ENCODE results near the gene TP73. TPM values are rescaled to one million over a fixed set of nuclear protein-coding genes. Genes with fewer than 3 reads are reported as not detected.

Gene TP73
- total and polyA plus RNA-seq, 2 experiments from 2014 or later, result not detected

GRCh38 chr1:3762151-3762872 is 110.0 kb downstream of the TP73 start:
- Histone ChIP-seq H3K4me3 (no peak overlapping the region), H3K9ac (no peak overlapping the region), H4K20me1 (ENCODE audit: insufficient read depth) (no peaks in the 10 kb centered on the region), H3F3A (ENCODE audit: insufficient read depth) (no peaks in the 10 kb centered on the region), H3K27ac (no peak overlapping the region), H3K36me3 (ENCODE audit: low read depth) (no peaks in the 10 kb centered on the region), H3K4me1 (ENCODE audit: insufficient read depth) (no peaks in the 10 kb centered on the region), H3K9me2 (ENCODE audit: insufficient read depth) (no peaks in the 10 kb centered on the region), H3K4me2 (ENCODE audit: unreplicated experiment) (no peak overlapping the region), H3K27me3 (replicated peaks; ENCODE audit: insufficient read depth) (peaks cover 10% of the 10 kb centered on the region; the same call in 1 of the 2 replicates), H3K79me2 (ENCODE audit: insufficient read depth) (no peaks in the 10 kb centered on the region), H3K9me3 (ENCODE audit: low read depth) (no peaks in the 10 kb centered on the region), H2AFZ (no peak overlapping the region)
- TF ChIP-seq EZH2phosphoT487 (IDR thresholded peaks at IDR 0.05; ENCODE audit: insufficient read depth, low read depth), result no peak
- no peak for TF ChIP-seq EZH2 (IDR thresholded peaks at IDR 0.05; ENCODE audit: insufficient read depth, poor library complexity, severe bottlenecking)
- in situ Hi-C loops (cut with MboI), result no loop called here
- 46 to 54% methylated on average over 10 to 11 of the region's 15 CpGs for WGBS, 2 experiments (ENCODE audit: low coverage in 1 of 2, low lambda C conversion rate in 2 of 2, missing lambda C conversion rate in 2 of 2)
- no peak for DNase-seq

DNA sequence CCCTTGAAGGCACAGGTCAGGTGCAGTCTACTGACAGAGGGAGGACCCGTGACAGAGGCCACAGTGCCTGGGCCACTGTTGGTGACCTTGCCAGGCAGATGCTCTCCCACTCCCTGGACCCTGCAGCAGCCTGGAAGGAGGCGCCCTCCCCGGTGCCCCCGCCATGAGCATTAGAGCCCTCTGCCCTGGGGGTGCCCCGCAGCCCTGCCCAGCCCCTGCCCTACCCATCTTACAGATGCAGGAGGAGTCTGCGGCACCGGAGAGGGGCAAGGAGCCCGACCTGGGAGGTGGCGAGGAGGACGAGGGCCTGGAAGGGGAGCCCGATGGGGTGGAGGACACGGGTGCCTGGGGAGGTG is 110.5 kb downstream of the TP73 start:
- Histone ChIP-seq H3K9me3 (ENCODE audit: low read depth) (no peaks in the 10 kb centered on the region), H3K4me2 (ENCODE audit: unreplicated experiment) (no peak overlapping the region), H3K9ac (no peak overlapping the region), H3K9me2 (ENCODE audit: insufficient read depth) (no peaks in the 10 kb centered on the region), H3F3A (ENCODE audit: insufficient read depth) (no peaks in the 10 kb centered on the region), H3K27me3 (replicated peaks; ENCODE audit: insufficient read depth) (peaks cover 10% of the 10 kb centered on the region; the same call in 1 of the 2 replicates), H3K4me1 (ENCODE audit: insufficient read depth) (no peaks in the 10 kb centered on the region), H4K20me1 (ENCODE audit: insufficient read depth) (no peaks in the 10 kb centered on the region), H3K27ac (no peak overlapping the region), H3K79me2 (ENCODE audit: insufficient read depth) (no peaks in the 10 kb centered on the region), H3K4me3 (no peak overlapping the region), H2AFZ (no peak overlapping the region), H3K36me3 (ENCODE audit: low read depth) (no peaks in the 10 kb centered on the region)
- TF ChIP-seq EZH2phosphoT487 (IDR thresholded peaks at IDR 0.05; ENCODE audit: insufficient read depth, low read depth), result no peak
- no peak for TF ChIP-seq EZH2 (IDR thresholded peaks at IDR 0.05; ENCODE audit: insufficient read depth, poor library complexity, severe bottlenecking)
- in situ Hi-C loops (cut with MboI), result no loop called here
- no peak for DNase-seq
- 58 to 62% methylated on average over 9 to 12 of the region's 12 CpGs for WGBS, 2 experiments (ENCODE audit: low coverage in 1 of 2, low lambda C conversion rate in 2 of 2, missing lambda C conversion rate in 2 of 2)

- Histone ChIP-seq H3F3A (ENCODE audit: insufficient read depth) (no peaks in the 10 kb centered on the region), H3K27me3 (replicated peaks; ENCODE audit: insufficient read depth) (peaks cover 10% of the 10 kb centered on the region; the same call in 1 of the 2 replicates), H4K20me1 (ENCODE audit: insufficient read depth) (no peaks in the 10 kb centered on the region), H2AFZ (no peak overlapping the region), H3K4me1 (ENCODE audit: insufficient read depth) (no peaks in the 10 kb centered on the region), H3K9me2 (ENCODE audit: insufficient read depth) (no peaks in the 10 kb centered on the region), H3K79me2 (ENCODE audit: insufficient read depth) (no peaks in the 10 kb centered on the region), H3K9me3 (ENCODE audit: low read depth) (no peaks in the 10 kb centered on the region), H3K4me2 (ENCODE audit: unreplicated experiment) (no peak overlapping the region), H3K9ac (no peak overlapping the region), H3K36me3 (ENCODE audit: low read depth) (no peaks in the 10 kb centered on the region), H3K27ac (no peak overlapping the region), H3K4me3 (no peak overlapping the region)
- TF ChIP-seq EZH2 (IDR thresholded peaks at IDR 0.05; ENCODE audit: insufficient read depth, poor library complexity, severe bottlenecking), result no peak
- TF ChIP-seq EZH2phosphoT487 (IDR thresholded peaks at IDR 0.05; ENCODE audit: insufficient read depth, low read depth), result no peak
- no peak for DNase-seq
- WGBS, 2 experiments (ENCODE audit: low coverage in 1 of 2, low lambda C conversion rate in 2 of 2, missing lambda C conversion rate in 2 of 2), result 69 to 71% methylated on average over 31 of the region's 31 CpGs
- in situ Hi-C loops (cut with MboI), result no loop called here
These were observed 111.2 kb downstream of the TP73 start for GRCh38 chr1:3763351-3764125.

- Histone ChIP-seq H3K9me2 (ENCODE audit: insufficient read depth) (no peaks in the 10 kb centered on the region), H3K27ac (no peak overlapping the region), H3K27me3 (replicated peaks; ENCODE audit: insufficient read depth) (peaks cover 13% of the 10 kb centered on the region; the same call in 1 of the 2 replicates), H2AFZ (no peak overlapping the region), H3K79me2 (ENCODE audit: insufficient read depth) (no peaks in the 10 kb centered on the region), H3K36me3 (ENCODE audit: low read depth) (no peaks in the 10 kb centered on the region), H3K4me3 (no peak overlapping the region), H3K9ac (no peak overlapping the region), H3K4me2 (ENCODE audit: unreplicated experiment) (no peak overlapping the region), H3K9me3 (ENCODE audit: low read depth) (no peaks in the 10 kb centered on the region), H3K4me1 (ENCODE audit: insufficient read depth) (no peaks in the 10 kb centered on the region), H3F3A (ENCODE audit: insufficient read depth) (no peaks in the 10 kb centered on the region), H4K20me1 (ENCODE audit: insufficient read depth) (no peaks in the 10 kb centered on the region)
- in situ Hi-C loops (cut with MboI), result no loop called here
- 81 to 88% methylated on average over 17 of the region's 17 CpGs for WGBS, 2 experiments (ENCODE audit: low coverage in 1 of 2, low lambda C conversion rate in 2 of 2, missing lambda C conversion rate in 2 of 2)
- DNase-seq, result no peak
- TF ChIP-seq EZH2phosphoT487 (IDR thresholded peaks at IDR 0.05; ENCODE audit: insufficient read depth, low read depth), result no peak
- TF ChIP-seq EZH2 (IDR thresholded peaks at IDR 0.05; ENCODE audit: insufficient read depth, poor library complexity, severe bottlenecking), result no peak
These were observed 115.1 kb downstream of the TP73 start for GRCh38 chr1:3767328-3767925.

All from GM23248 (cell line).